ENCODE measurements around the gene IVD. TPM values are rescaled to one million over a fixed set of nuclear protein-coding genes. Genes with fewer than 3 reads are reported as not detected.

IVD gene
- total RNA-seq, 1 donor from 2014 or later: 115 TPM

DNA sequence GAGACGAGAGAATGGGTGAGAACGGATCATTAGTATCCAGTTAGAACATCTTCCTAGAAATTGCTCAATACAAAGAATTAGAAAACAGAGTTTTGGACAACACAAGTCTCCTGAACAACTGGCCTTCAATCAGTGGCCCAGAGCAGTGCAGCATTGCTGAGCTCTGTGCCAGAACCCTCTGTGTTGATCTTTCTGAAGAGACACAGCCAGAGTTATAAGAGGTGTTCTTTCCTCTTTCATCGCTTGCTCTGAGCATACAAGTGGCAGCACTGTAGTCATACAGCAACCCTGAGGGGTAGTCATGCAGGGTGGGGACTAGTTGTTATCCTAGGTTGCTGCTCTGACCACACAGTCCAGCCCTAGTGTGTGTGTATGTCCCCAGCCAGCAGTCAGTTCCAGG, 19.1 kb upstream of the IVD start:
- DNase-seq (no peak), ATAC-seq (no peak)
- Histone ChIP-seq H3K4me3 (no peak overlapping the region), H3K9me3 (no peaks in the 10 kb centered on the region), H3K27ac (no peak overlapping the region), H3K27me3 (no peaks in the 10 kb centered on the region), H3K4me1 (peaks cover 30% of the 10 kb centered on the region), H3K36me3 (peaks cover 28% of the 10 kb centered on the region)
- TF ChIP-seq, protein P1, sequence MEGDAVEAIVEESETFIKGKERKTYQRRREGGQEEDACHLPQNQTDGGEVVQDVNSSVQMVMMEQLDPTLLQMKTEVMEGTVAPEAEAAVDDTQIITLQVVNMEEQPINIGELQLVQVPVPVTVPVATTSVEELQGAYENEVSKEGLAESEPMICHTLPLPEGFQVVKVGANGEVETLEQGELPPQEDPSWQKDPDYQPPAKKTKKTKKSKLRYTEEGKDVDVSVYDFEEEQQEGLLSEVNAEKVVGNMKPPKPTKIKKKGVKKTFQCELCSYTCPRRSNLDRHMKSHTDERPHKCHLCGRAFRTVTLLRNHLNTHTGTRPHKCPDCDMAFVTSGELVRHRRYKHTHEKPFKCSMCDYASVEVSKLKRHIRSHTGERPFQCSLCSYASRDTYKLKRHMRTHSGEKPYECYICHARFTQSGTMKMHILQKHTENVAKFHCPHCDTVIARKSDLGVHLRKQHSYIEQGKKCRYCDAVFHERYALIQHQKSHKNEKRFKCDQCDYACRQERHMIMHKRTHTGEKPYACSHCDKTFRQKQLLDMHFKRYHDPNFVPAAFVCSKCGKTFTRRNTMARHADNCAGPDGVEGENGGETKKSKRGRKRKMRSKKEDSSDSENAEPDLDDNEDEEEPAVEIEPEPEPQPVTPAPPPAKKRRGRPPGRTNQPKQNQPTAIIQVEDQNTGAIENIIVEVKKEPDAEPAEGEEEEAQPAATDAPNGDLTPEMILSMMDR (IDR thresholded peaks at IDR 0.05): no peak
- intact Hi-C loops (cut with DNase I): no loop called here

DNA sequence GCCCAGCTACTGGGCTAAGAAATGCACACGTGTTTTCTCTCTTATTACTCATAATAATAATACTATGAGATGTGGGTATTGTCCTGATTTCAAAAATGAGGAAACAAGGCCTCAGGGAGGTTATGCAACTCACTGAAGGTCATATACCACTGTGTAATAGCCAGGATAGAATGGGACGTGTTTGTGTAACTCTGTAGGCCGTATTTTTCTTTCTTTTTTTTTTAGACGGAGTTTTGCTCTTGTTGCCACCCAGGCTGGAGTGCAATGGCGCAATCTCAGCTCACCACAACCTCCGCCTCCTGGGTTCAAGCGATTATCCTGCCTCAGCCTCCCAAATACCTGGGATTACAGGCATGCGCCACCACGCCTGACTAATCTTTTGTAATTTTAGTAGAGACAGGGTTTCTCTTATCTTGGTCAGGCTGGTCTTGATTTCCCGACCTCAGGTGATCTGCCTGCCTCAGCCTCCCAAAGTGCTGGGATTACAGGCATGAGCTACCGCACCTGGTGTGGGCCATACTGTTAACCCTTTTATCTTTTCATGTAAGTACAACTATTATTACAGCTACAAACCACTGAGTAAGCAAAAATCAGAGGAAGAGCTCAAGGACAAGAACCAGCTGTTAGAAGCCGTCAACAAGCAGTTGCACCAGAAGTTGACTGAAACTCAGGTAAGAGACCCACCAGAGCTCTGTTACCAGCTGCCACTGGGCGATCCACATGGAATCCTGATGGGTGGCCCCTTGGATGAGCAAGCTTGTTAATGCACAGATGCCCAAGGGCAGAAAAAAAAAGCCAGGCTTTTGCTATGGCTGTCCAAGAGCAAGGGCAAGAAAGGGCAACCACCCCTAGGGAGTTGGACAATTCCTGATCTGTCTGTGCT, 16.4 kb upstream of the IVD start:
- Histone ChIP-seq H3K36me3 (peaks cover 44% of the 10 kb centered on the region), H3K4me1 (peaks cover 15% of the 10 kb centered on the region), H3K4me3 (no peak overlapping the region), H3K27me3 (no peaks in the 10 kb centered on the region), H3K9me3 (no peaks in the 10 kb centered on the region), H3K27ac (peak overlapping the region; percentile 76)
- TF ChIP-seq, protein P1 (IDR thresholded peaks at IDR 0.05): no peak
- intact Hi-C loops (cut with DNase I): no loop called here
- DNase-seq (peak; percentile 72), ATAC-seq (peak; percentile 86)

DNA sequence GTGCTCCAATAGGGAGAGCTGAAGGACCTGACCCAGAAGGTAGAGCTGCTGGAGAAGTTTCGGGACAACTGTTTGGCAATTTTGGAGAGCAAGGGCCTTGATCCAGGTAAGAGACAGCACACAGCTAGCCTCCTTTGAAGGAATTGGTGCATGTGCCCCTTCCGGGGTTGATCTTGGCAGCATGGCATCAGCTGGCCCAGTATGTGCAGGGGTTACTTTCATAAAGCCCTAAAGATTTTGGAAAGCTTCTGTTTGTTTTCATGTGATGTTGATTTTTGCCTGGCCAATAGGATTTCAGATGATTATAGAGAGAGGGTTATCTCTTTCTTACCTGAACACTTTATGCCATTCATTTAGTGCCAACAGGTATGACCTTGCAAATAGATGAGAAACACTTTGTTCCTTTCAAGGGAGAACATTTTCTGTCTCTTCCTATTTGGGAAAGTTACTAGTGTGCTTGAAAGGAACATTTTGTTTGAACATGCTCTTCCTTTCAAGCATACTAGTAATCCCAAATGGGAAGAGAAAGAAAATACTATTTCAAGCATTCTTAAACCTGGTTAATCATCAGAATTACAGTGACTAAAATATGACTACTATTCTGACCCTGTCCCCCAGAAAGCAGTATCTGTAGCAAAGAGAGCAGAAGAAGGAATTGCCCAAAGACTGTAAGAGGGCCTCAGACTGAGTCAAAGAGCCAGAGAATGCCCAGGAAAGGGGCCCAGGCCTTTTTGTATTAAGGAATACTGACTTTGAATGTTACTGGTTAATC, 15.6 kb upstream of the IVD start:
- ATAC-seq (peak; percentile 59), DNase-seq (no peak)
- peaks cover 44% of the 10 kb centered on the region for H3K36me3 ChIP-seq
- intact Hi-C loops (cut with DNase I): no loop called here
- no peaks in the 10 kb centered on the region for H3K9me3 ChIP-seq
- H3K27me3 ChIP-seq: no peaks in the 10 kb centered on the region
- H3K4me1 ChIP-seq: peaks cover 15% of the 10 kb centered on the region
- no peak overlapping the region for H3K4me3 ChIP-seq
- TF ChIP-seq, protein P1 (IDR thresholded peaks at IDR 0.05): no peak
- peak overlapping the region; percentile 76 for H3K27ac ChIP-seq

DNA sequence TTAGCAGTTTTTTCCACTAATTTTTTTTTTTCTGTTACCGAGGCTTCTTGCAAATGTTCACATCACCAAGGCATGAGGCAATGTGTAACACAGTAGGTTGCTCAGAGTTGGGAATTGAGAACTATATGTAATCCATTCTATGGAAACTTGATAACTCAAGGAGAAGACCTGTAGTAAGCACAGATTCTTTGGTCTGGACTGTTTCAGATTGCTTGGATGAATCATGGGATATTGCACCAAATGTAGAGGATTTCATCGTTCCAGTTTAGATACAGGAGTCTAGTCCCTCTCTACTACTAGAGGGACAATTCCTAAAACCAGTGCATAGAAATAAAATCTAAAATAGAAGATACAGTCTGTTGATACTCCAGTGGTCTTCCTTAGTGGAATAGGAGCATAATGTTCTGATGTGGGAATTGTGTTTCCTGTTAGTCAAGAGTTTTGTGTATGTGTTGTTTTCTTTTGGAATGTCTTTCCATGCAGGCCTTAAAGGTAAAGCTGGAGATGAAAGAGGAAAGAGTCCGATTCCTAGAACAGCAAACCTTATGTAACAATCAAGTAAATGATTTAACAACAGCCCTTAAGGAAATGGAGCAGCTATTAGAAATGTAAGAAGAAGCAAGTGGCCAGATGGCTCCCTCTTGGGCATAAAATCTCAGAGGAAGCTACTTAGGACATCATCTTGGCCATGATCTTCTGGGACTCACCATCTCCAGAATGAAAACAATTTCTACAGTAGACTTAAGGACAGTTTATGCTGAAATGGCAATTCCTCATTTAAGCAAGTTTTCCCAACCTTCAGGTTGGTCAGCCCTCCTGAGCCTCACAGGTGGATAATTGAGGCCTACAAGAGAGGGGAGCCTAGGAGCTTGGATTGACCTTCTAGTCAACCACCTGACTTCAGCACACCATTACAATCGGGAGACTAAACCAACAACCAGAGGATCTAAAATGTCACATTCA, 12.3 kb upstream of the IVD start:
- no peak for ATAC-seq
- Histone ChIP-seq H3K4me1 (peaks cover 17% of the 10 kb centered on the region), H3K4me3 (no peak overlapping the region), H3K36me3 (peaks cover 24% of the 10 kb centered on the region), H3K9me3 (no peaks in the 10 kb centered on the region), H3K27me3 (no peaks in the 10 kb centered on the region), H3K27ac (no peak overlapping the region)
- TF ChIP-seq, protein P1 (IDR thresholded peaks at IDR 0.05): no peak
- DNase-seq: no peak
- intact Hi-C loops (cut with DNase I): no loop called here
